ENCODE results near the gene LAMA2. TPM values are rescaled to one million over a fixed set of nuclear protein-coding genes. Genes with fewer than 3 reads are reported as not detected.

Gene LAMA2
- total RNA-seq, 2 experiments from 2014 or later = 0.26 TPM; not detected in 1

- ChIA-PET CTCF (no interaction called here), POLR2A (no interaction called here)
- H3K27ac Mint-ChIP-seq = no peak overlapping the region
- no peaks in the 10 kb centered on the region for H3K9me3 Mint-ChIP-seq (ENCODE audit: insufficient read depth)
- DNase-seq = no peak
- no peak overlapping the region for H3K4me3 Mint-ChIP-seq
- H3K4me1 Mint-ChIP-seq (ENCODE audit: low read depth) = no peaks in the 10 kb centered on the region
- H3K36me3 Mint-ChIP-seq (ENCODE audit: low read depth) = no peaks in the 10 kb centered on the region
- no peak for ATAC-seq
- peaks cover 7% of the 10 kb centered on the region for H3K27me3 Mint-ChIP-seq (ENCODE audit: low read depth)
These were observed 672.4 kb downstream of the LAMA2 start for GRCh38 chr6:129555206-129555832.

DNA sequence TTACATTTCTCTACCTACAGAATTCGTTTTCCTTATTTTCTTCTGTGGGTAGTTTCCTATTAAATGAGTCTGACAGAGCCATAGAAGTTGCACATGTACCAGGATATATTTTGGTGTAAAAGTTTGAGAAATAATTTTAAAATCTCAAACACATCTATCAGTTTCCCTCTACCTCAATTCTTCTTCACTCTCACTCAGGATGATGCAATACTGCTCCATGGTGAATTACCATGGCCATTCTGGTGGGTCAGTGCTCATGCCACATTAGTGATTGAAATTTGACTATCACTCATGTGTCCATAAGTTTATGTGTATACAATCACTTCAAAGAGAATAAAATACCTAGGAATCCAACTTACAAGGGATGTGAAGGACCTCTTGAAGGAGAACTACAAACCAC, 675.3 kb downstream of the LAMA2 start:
- no peak overlapping the region for H3K4me3 Mint-ChIP-seq
- no peak for ATAC-seq
- no peak overlapping the region for H3K27ac Mint-ChIP-seq
- H3K36me3 Mint-ChIP-seq (ENCODE audit: low read depth) = no peaks in the 10 kb centered on the region
- ChIA-PET POLR2A (no interaction called here), CTCF (interaction anchor here (0.9 kb wide), 1 partner anchor 57 kb away, joined by 3 read pairs; no protein-coding TSS in a partner anchor)
- DNase-seq = no peak
- H3K4me1 Mint-ChIP-seq (ENCODE audit: low read depth) = no peaks in the 10 kb centered on the region
- H3K27me3 Mint-ChIP-seq (ENCODE audit: low read depth) = peaks cover 3% of the 10 kb centered on the region
- no peaks in the 10 kb centered on the region for H3K9me3 Mint-ChIP-seq (ENCODE audit: insufficient read depth)

GRCh38 chr6:129565366-129565765, 682.4 kb downstream of the LAMA2 start:
- H3K4me1 Mint-ChIP-seq (ENCODE audit: low read depth) = no peaks in the 10 kb centered on the region
- ChIA-PET POLR2A (no interaction called here), CTCF (interaction anchor here (0.6 to 3.5 kb wide), 2 partner anchors 24 to 66 kb away, joined by 3 to 51 read pairs; no protein-coding TSS in a partner anchor)
- H3K36me3 Mint-ChIP-seq (ENCODE audit: low read depth) = peaks cover 1% of the 10 kb centered on the region
- no peak overlapping the region for H3K4me3 Mint-ChIP-seq
- no peak overlapping the region for H3K27ac Mint-ChIP-seq
- no peak for DNase-seq
- H3K9me3 Mint-ChIP-seq (ENCODE audit: insufficient read depth) = no peaks in the 10 kb centered on the region
- ATAC-seq = no peak
- H3K27me3 Mint-ChIP-seq (ENCODE audit: low read depth) = peaks cover 8% of the 10 kb centered on the region

- Mint-ChIP-seq H3K4me1 (ENCODE audit: low read depth) (no peaks in the 10 kb centered on the region), H3K9me3 (ENCODE audit: insufficient read depth) (no peaks in the 10 kb centered on the region), H3K4me3 (no peak overlapping the region), H3K36me3 (ENCODE audit: low read depth) (peaks cover 3% of the 10 kb centered on the region), H3K27me3 (ENCODE audit: low read depth) (peaks cover 8% of the 10 kb centered on the region), H3K27ac (no peak overlapping the region)
- ATAC-seq (no peak), DNase-seq (no peak)
- ChIA-PET CTCF (interaction anchor here (3.5 kb wide), 1 partner anchor 66 kb away, joined by 51 read pairs; no protein-coding TSS in a partner anchor), POLR2A (no interaction called here)
These were observed 682.9 kb downstream of the LAMA2 start for GRCh38 chr6:129565811-129566210.

All from activated CD8-positive, alpha-beta T cell treated with anti-CD3 and anti-CD28 coated beads, Interleukin-2, amount 10 ng/mL, durations not matched to agents 7 days and 5 days (primary cell).